ENCODE measurements around the gene ARHGEF4. TPM values are rescaled to one million over a fixed set of nuclear protein-coding genes. Genes with fewer than 3 reads are reported as not detected.

ARHGEF4 gene
- total RNA-seq, 1 donor from 2014 or later, result 25.5 TPM

DNA sequence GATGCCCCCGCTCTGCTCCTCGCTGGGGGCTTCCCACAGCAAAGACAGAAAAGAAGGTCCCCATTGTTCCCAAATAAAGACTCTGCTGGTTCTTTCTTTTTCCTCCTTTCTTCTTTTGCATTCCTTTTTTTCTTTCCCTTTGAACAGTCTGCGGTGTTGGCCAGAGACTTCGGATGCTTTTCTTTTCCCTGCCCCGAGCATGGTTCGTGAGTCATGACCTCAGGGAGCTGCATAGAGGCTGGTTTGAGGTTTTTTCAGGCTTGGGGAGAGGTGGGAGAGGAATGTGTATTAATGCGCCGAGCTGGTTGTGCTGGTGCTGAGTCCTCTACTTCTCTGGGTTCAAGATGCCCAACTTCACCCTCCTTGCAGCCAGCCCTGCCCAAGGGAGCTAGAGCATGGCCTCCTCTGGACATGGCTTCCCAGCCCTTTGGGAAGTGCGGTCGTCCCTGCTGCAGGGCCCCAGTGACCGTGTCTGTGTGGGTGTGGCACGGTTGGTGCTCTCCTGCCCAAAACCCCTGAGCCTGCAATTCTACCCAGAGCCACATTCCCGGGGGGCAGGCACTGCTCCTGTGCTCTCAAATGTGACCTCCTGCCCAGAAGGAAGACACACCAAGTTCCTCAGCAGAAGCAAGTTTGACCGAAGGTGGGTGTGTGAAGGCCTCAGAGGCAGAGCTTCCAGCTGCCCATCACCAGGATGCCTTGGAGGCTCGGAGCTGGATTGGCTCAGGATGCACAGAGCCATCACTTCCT, 9.0 kb upstream of the ARHGEF4 start:
- H3K4me1 Mint-ChIP-seq, result peaks cover 5% of the 10 kb centered on the region
- TF ChIP-seq, protein P1, sequence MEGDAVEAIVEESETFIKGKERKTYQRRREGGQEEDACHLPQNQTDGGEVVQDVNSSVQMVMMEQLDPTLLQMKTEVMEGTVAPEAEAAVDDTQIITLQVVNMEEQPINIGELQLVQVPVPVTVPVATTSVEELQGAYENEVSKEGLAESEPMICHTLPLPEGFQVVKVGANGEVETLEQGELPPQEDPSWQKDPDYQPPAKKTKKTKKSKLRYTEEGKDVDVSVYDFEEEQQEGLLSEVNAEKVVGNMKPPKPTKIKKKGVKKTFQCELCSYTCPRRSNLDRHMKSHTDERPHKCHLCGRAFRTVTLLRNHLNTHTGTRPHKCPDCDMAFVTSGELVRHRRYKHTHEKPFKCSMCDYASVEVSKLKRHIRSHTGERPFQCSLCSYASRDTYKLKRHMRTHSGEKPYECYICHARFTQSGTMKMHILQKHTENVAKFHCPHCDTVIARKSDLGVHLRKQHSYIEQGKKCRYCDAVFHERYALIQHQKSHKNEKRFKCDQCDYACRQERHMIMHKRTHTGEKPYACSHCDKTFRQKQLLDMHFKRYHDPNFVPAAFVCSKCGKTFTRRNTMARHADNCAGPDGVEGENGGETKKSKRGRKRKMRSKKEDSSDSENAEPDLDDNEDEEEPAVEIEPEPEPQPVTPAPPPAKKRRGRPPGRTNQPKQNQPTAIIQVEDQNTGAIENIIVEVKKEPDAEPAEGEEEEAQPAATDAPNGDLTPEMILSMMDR (IDR thresholded peaks at IDR 0.05; ENCODE audit: unreplicated experiment), result no peak
- peaks cover 5% of the 10 kb centered on the region for H3K27me3 Mint-ChIP-seq (ENCODE audit: low read depth)
- no peaks in the 10 kb centered on the region for H3K9me3 Mint-ChIP-seq
- H3K27ac Mint-ChIP-seq, result no peak overlapping the region
- no peaks in the 10 kb centered on the region for H3K36me3 Mint-ChIP-seq
- no peak for DNase-seq (ENCODE audit: low spot score in 2 of 2, unreplicated experiment in 2 of 2)
- no peak overlapping the region for H3K4me3 Mint-ChIP-seq

- Mint-ChIP-seq H3K36me3 (no peaks in the 10 kb centered on the region), H3K9me3 (no peaks in the 10 kb centered on the region), H3K27me3 (ENCODE audit: low read depth) (peaks cover 10% of the 10 kb centered on the region), H3K4me1 (peaks cover 5% of the 10 kb centered on the region), H3K4me3 (no peak overlapping the region), H3K27ac (no peak overlapping the region)
- TF ChIP-seq, protein P1 (IDR thresholded peaks at IDR 0.05; ENCODE audit: unreplicated experiment), result no peak
- DNase-seq (ENCODE audit: low spot score in 2 of 2, unreplicated experiment in 2 of 2), result no peak
Observed at GRCh38 chr2:130828461-130828860, 8.3 kb upstream of the ARHGEF4 start.

DNA sequence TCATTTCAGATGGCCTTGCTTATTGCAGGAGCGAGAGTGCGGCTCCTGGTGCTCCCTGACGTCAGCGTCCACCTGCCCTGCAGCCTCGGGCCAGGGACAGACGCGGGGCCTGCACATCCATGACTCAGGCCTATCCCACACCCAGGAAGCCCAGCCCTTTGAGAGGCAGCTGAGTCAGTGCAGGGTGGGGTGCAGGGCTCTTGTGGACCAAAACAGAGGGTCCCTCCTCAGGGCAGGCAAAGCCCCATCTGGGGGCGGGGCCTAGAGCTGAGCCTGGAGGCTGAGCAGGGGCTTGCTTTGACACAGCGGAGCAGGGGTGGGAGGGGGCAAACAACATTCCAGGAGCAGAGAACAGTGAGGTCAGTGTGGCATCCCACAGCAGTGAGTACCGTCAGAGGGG, 7.7 kb upstream of the ARHGEF4 start:
- H3K4me1 Mint-ChIP-seq, result peaks cover 5% of the 10 kb centered on the region
- H3K9me3 Mint-ChIP-seq, result no peaks in the 10 kb centered on the region
- H3K36me3 Mint-ChIP-seq, result no peaks in the 10 kb centered on the region
- H3K27ac Mint-ChIP-seq, result no peak overlapping the region
- DNase-seq (ENCODE audit: low spot score in 2 of 2, unreplicated experiment in 2 of 2), result no peak
- H3K4me3 Mint-ChIP-seq, result no peak overlapping the region
- TF ChIP-seq, protein P1 (IDR thresholded peaks at IDR 0.05; ENCODE audit: unreplicated experiment), result no peak
- H3K27me3 Mint-ChIP-seq (ENCODE audit: low read depth), result peaks cover 10% of the 10 kb centered on the region

DNA sequence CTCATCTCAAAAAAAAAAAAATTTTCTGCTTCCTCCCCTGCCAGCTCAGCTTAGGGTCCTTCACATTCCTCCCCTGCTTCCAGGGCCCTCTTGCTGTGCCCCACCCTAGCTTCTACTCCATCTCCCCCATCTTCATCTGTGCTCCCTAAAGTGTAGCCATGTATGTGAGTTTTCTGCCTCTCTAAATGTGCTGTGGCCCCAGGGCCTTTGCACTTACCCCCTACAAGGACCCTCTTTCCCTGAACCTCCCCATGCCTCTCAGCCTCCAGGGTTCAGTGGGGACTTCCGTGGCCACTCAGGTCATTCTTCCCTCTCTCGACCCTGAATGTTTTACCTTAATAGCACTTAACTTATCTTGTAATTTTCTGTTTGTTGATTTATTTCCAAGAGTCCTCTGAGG, 6.2 kb upstream of the ARHGEF4 start:
- no peaks in the 10 kb centered on the region for H3K9me3 Mint-ChIP-seq
- H3K27ac Mint-ChIP-seq, result no peak overlapping the region
- no peak overlapping the region for H3K4me3 Mint-ChIP-seq
- H3K4me1 Mint-ChIP-seq, result peaks cover 3% of the 10 kb centered on the region
- H3K27me3 Mint-ChIP-seq (ENCODE audit: low read depth), result peaks cover 21% of the 10 kb centered on the region
- TF ChIP-seq, protein P1 (IDR thresholded peaks at IDR 0.05; ENCODE audit: unreplicated experiment), result no peak
- DNase-seq (ENCODE audit: low spot score in 2 of 2, unreplicated experiment in 2 of 2), result no peak
- H3K36me3 Mint-ChIP-seq, result no peaks in the 10 kb centered on the region

DNA sequence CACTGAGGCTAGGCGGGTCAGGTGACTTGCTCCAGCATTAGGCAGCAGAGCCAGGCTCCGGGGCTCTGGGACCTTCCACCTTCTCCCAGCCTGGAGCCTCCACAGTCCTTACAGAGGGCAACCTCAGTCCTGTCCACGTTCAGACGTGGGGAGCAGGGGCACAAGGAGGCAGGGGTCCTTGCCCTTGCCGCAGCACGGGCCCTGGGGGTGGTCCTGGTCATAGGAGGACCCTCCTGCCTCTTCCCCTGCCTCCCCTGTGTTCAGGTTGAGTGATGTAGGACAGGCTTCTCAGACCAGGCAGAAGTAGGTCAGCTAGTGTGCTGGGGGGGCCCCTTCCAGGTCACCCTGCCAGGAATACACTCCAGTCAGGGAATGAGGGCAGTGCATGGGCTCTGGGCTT, 5.4 kb upstream of the ARHGEF4 start:
- TF ChIP-seq, protein P1 (IDR thresholded peaks at IDR 0.05; ENCODE audit: unreplicated experiment), result no peak
- H3K36me3 Mint-ChIP-seq, result no peaks in the 10 kb centered on the region
- H3K27ac Mint-ChIP-seq, result no peak overlapping the region
- H3K27me3 Mint-ChIP-seq (ENCODE audit: low read depth), result peaks cover 29% of the 10 kb centered on the region
- H3K4me3 Mint-ChIP-seq, result no peak overlapping the region
- peaks cover 3% of the 10 kb centered on the region for H3K4me1 Mint-ChIP-seq
- H3K9me3 Mint-ChIP-seq, result no peaks in the 10 kb centered on the region
- DNase-seq (ENCODE audit: low spot score in 2 of 2, unreplicated experiment in 2 of 2), result no peak

Measured in mesothelial cell of epicardium (in vitro differentiated cells).